SK-N-SH (cell line): ENCODE results near the gene PEX11A. TPM values are rescaled to one million over a fixed set of nuclear protein-coding genes. Genes with fewer than 3 reads are reported as not detected.

ENCODE experiments used
- CTCF ChIA-PET: fragments of 300-600, 350-600 bp; formaldehyde crosslinking; extraction: SDS; loops from one replicate; lab custom pipeline; 2021; lab: Yijun Ruan, JAX
- POLR2A ChIA-PET: fragments of 350-600 bp; sonication (Branson Sonifier 250); formaldehyde crosslinking; extraction: SDS; loops from one replicate; lab custom pipeline; 2020; ENCODE audit warnings: antibody characterized with exemption, inconsistent platforms; lab: Yijun Ruan, JAX
- DNase-seq: peaks from one replicate; pipeline ENCODE4 v3.0.0; 2012
- H2AFZ ChIP-seq: fragments of 200-600 bp; sonication (generic); 2 replicates; pipeline ENCODE4 v1.8.1; 2016; ENCODE audit warnings: antibody characterized with exemption, mild to moderate bottlenecking, low read depth
- H3F3A ChIP-seq: fragments of 200-600 bp; sonication (generic); replicated peaks from 2 replicates; pipeline ENCODE3; 2016; ENCODE audit warnings: antibody characterized with exemption, mild to moderate bottlenecking; ENCODE audit not compliant: insufficient read depth
- H3K27ac ChIP-seq, 2 experiments: fragments of 200-500 bp in 1 of 2; fragments of 200-600 bp in 1 of 2; sonication (Bioruptor generic) in 1 of 2; sonication (generic), shearing (Covaris generic) in 1 of 2; 2 replicates each; pipeline versions ENCODE4 v1.5.1 to v1.6.1; 2014 to 2016; ENCODE audit warnings: low read depth in 2 of 2, inconsistent platforms in 1 of 2, low read length in 1 of 2, mild to moderate bottlenecking in 1 of 2, mixed read lengths in 1 of 2
- H3K27me3 ChIP-seq: fragments of 200-600 bp; sonication (generic), shearing (Covaris generic); 2 replicates; pipeline ENCODE4 v1.6.1; 2016; ENCODE audit warnings: mixed run types; ENCODE audit not compliant: insufficient read depth
- H3K36me3 ChIP-seq, 2 experiments: fragments of 200-500 bp in 1 of 2; fragments of 200-600 bp in 1 of 2; sonication (Bioruptor generic) in 1 of 2; sonication (generic) in 1 of 2; replicated peaks in 1 of 2; 2 replicates each; pipeline versions ENCODE3 to v1.5.1; 2014 to 2016; ENCODE audit warnings: low read length in 1 of 2, mild to moderate bottlenecking in 1 of 2; ENCODE audit not compliant: insufficient read depth in 2 of 2, control insufficient read depth in 1 of 2
- H3K4me1 ChIP-seq, 2 experiments: fragments of 200-500 bp in 1 of 2; fragments of 200-600 bp in 1 of 2; sonication (Bioruptor generic) in 1 of 2; sonication (generic), shearing (Covaris generic) in 1 of 2; 2 replicates each; pipeline versions ENCODE4 v1.5.1 to v1.6.1; 2014 to 2016; ENCODE audit warnings: low read depth in 1 of 2, low read length in 1 of 2, mixed run types in 1 of 2; ENCODE audit not compliant: insufficient read depth in 2 of 2, control insufficient read depth in 1 of 2
- H3K4me2 ChIP-seq: fragments of 200-600 bp; sonication (generic), shearing (Covaris generic); 2 replicates; pipeline ENCODE4 v1.6.1; 2017; ENCODE audit warnings: mixed run types
- H3K4me3 ChIP-seq, 2 experiments: fragments of 200-500 bp in 1 of 2; fragments of 200-600 bp in 1 of 2; sonication (Bioruptor generic) in 1 of 2; sonication (generic), shearing (Covaris generic) in 1 of 2; 2 replicates each; pipeline versions ENCODE4 v1.5.1 to v1.8.1; 2014 to 2016; ENCODE audit warnings: low read depth in 2 of 2, inconsistent platforms in 1 of 2, low read length in 1 of 2, mild to moderate bottlenecking in 1 of 2, mixed read lengths in 1 of 2, moderate library complexity in 1 of 2
- H3K79me2 ChIP-seq: fragments of 200-600 bp; sonication (generic); 2 replicates; pipeline ENCODE4 v1.8.1; 2017; ENCODE audit warnings: mild to moderate bottlenecking; ENCODE audit not compliant: insufficient read depth
- H3K9ac ChIP-seq: fragments of 200-600 bp; sonication (generic); 2 replicates; pipeline ENCODE4 v1.6.1; 2017; ENCODE audit warnings: mixed run types
- H3K9me2 ChIP-seq: fragments of 200-600 bp; sonication (generic); 2 replicates; pipeline ENCODE4 v1.6.1; 2017; ENCODE audit warnings: mixed run types
- H3K9me3 ChIP-seq: fragments of 200-600 bp; sonication (generic); 2 replicates; pipeline ENCODE4 v1.6.1; 2017; ENCODE audit warnings: mixed run types, mild to moderate bottlenecking, moderate library complexity
- H4K20me1 ChIP-seq: fragments of 200-600 bp; sonication (generic); 2 replicates; pipeline ENCODE4 v1.6.1; 2017; ENCODE audit warnings: mild to moderate bottlenecking, mixed run types; ENCODE audit not compliant: insufficient read depth
- CHD2 ChIP-seq: fragments of 150-350 bp; IDR thresholded peaks from 2 replicates; pipeline ENCODE4 v1.6.1; 2018; ENCODE audit warnings: low read length; ENCODE audit not compliant: partially characterized antibody
- CTCF ChIP-seq: fragments of 200-600 bp; sonication (generic); IDR thresholded peaks from 2 replicates; pipeline ENCODE4 v1.6.1; 2017; ENCODE audit warnings: antibody characterized with exemption, mild to moderate bottlenecking, moderate library complexity
- FOXJ3 ChIP-seq: sonication (generic); formaldehyde crosslinking; IDR thresholded peaks from 2 replicates; pipeline ENCODE4 v1.5.1; 2020; ENCODE audit warnings: mild to moderate bottlenecking, missing genetic modification reagents
- JUND ChIP-seq: IDR thresholded peaks from 2 replicates; pipeline ENCODE4 v1.4.0; 2012
- MXI1 ChIP-seq: IDR thresholded peaks from 2 replicates; pipeline ENCODE4 v1.6.1; 2012; ENCODE audit warnings: mild to moderate bottlenecking, low read depth, low read length, improper control_type of control experiment
- NRF1 ChIP-seq: IDR thresholded peaks from 2 replicates; pipeline ENCODE4 v1.6.1; 2012; ENCODE audit warnings: low read depth, mild to moderate bottlenecking, low read length
- WGBS: methylation state at CpG from one replicate; pipeline ENCODE4 v1.1.6; 2017; ENCODE audit warnings: low lambda C conversion rate; 5-methylcytosine and 5-hydroxymethylcytosine counted together
- polyA plus RNA-seq, 3 experiments: library from polyadenylated mRNA; depleted of rRNA; stranded (reverse); fragments of >200 nt; gene quantifications; 2 replicates each; pipeline ENCODE4 v1.2.3, GENCODE V29; 2012
- TF ChIP-seq, protein P1 (sequence below): fragments of 150-350 bp; IDR thresholded peaks from 2 replicates; pipeline ENCODE4 v1.6.1; 2016; ENCODE audit warnings: mild to moderate bottlenecking, low read depth, low read length
- TF ChIP-seq, protein P2 (sequence below): IDR thresholded peaks from 2 replicates; pipeline ENCODE4 v1.4.0; 2012; ENCODE audit warnings: low read depth, borderline replicate concordance

PEX11A gene
- polyA plus RNA-seq, 1 of the 3 experiments (the other 2 are of a cell fraction), result 6.1 TPM

GRCh38 chr15:89633585-89633984, 57.0 kb downstream of the PEX11A start (continued):
- TF ChIP-seq, protein P1, sequence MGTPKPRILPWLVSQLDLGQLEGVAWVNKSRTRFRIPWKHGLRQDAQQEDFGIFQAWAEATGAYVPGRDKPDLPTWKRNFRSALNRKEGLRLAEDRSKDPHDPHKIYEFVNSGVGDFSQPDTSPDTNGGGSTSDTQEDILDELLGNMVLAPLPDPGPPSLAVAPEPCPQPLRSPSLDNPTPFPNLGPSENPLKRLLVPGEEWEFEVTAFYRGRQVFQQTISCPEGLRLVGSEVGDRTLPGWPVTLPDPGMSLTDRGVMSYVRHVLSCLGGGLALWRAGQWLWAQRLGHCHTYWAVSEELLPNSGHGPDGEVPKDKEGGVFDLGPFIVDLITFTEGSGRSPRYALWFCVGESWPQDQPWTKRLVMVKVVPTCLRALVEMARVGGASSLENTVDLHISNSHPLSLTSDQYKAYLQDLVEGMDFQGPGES, result no peak
- TF ChIP-seq FOXJ3 (CRISPR knock-in tag), result no peak
- TF ChIP-seq JUND, result no peak
- TF ChIP-seq, protein P2, sequence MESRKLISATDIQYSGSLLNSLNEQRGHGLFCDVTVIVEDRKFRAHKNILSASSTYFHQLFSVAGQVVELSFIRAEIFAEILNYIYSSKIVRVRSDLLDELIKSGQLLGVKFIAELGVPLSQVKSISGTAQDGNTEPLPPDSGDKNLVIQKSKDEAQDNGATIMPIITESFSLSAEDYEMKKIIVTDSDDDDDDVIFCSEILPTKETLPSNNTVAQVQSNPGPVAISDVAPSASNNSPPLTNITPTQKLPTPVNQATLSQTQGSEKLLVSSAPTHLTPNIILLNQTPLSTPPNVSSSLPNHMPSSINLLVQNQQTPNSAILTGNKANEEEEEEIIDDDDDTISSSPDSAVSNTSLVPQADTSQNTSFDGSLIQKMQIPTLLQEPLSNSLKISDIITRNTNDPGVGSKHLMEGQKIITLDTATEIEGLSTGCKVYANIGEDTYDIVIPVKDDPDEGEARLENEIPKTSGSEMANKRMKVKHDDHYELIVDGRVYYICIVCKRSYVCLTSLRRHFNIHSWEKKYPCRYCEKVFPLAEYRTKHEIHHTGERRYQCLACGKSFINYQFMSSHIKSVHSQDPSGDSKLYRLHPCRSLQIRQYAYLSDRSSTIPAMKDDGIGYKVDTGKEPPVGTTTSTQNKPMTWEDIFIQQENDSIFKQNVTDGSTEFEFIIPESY, result no peak
- TF ChIP-seq MXI1, result no peak
- TF ChIP-seq NRF1, result no peak

DNA sequence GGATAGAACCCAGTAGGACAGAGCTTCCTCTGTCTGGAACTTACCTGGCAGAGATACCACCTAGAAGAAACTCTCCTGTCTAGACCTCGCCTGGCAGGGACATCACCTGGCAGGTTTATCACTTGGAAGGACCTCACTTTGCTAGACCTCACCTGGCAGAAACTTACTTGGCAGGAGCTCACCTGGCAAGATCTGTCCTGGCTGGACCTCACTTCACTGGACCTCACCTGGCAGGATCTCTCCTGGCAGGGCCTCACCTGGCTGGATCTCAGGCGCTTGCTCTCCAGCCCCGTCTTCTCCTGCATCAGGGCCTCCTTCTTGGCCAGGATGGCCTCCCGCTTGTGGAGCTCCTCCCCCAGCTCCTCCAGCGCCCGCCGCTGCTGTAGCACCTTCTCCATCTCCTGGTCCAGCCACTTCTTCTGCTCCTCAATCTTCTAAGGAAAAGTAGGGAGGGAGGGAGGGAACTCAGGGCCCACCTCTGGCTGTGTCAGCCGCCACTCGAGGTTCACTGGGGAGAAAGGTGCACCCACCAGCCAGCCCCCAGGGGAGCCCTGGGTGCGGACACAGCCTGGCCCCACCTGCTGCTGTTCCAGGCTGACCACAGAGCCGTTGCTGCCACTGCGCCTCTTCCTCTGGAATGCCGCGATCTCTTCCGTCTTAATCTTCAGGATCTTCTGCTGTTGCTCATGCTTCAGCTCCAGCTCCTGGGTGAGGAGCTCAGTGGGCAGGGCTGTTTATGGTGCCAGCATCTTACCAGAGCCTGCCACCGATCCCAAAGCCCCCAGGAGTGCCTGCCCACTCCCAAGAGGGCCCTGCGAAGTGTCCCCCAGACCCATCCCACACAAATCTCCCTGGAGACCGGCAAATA, 57.8 kb downstream of the PEX11A start:
- no peaks in the 10 kb centered on the region for H3K27me3 ChIP-seq
- no peak overlapping the region for H3K4me2 ChIP-seq
- no peaks in the 10 kb centered on the region for H3K9me3 ChIP-seq
- H3K36me3 ChIP-seq, result peaks cover 27 to 52% of the 10 kb centered on the region in 2 experiments
- peak; percentile 14 for DNase-seq
- H4K20me1 ChIP-seq, result no peaks in the 10 kb centered on the region
- no peak overlapping the region for H3K9ac ChIP-seq
- no peaks in the 10 kb centered on the region for H3K4me1 ChIP-seq
- H3F3A ChIP-seq, result no peaks in the 10 kb centered on the region
- no peaks in the 10 kb centered on the region for H3K79me2 ChIP-seq
- ChIA-PET CTCF (interaction anchor here (3.1 kb wide), 1 partner anchor 14 kb away, joined by 10 read pairs; no protein-coding TSS in a partner anchor), POLR2A (interaction anchor here (1.3 kb wide), 1 partner anchor 9 kb away, joined by 5 read pairs; no protein-coding TSS in a partner anchor)
- no peaks in the 10 kb centered on the region for H3K9me2 ChIP-seq
- no peak overlapping the region for H2AFZ ChIP-seq
- H3K27ac ChIP-seq, result no peak overlapping the region; a peak in 1 of 4 replicates
- no peak overlapping the region for H3K4me3 ChIP-seq
- 99% methylated on average over 14 of the region's 18 CpGs for WGBS
- TF ChIP-seq CTCF, result no peak
- TF ChIP-seq CHD2, result no peak
